ENCODE results near the gene SIRT6.

SIRT6 gene

DNA sequence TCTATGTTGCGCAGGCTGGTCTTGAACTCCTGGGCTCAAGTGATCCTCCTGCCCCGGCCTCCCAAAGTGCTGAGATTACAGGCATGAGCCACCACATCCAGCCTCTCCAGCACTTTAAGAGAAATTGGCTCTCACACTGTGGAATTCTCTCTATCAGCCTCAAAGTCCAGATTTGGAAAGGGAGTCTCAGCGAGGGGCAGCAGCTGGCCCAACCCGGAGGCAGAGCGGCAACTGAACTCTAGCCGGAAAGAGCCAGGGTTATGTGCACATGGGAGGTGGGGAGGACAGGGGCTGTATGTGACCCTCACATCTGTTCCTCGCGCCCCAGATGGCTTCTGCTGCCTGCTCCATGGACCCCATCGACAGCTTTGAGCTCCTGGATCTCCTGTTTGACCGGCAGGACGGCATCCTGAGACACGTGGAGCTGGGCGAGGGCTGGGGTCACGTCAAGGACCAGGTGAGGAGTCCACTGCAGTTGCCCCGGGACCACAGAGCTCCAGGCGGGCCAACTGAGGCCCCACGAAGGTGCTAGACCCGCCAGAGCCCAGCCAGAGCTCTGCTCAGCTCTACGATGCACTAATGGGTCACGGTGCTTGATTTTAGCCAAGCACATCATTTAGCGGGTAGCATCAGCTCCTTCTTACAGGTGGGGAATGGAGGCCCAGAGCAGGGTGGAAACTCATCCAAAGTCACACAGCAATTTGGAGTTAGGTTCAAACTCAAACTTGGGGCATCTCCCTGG, 27.6 kb downstream of the SIRT6 start:
- TF ChIP-seq CEBPB (IDR thresholded peaks at IDR 0.05): no peak

- TF ChIP-seq CREB1 (IDR thresholded peaks at IDR 0.05; ENCODE audit: low read depth) (no peak), ZBTB7A (IDR thresholded peaks at IDR 0.05; ENCODE audit: low read depth) (no peak), RAD21 (IDR thresholded peaks at IDR 0.05; ENCODE audit: low read depth) (no peak), TAF1 (IDR thresholded peaks at IDR 0.05; ENCODE audit: low read depth) (no peak), CEBPB (IDR thresholded peaks at IDR 0.05) (no peak), FOXM1 (IDR thresholded peaks at IDR 0.05; ENCODE audit: borderline replicate concordance, low read depth) (no peak), YY1 (IDR thresholded peaks at IDR 0.05; ENCODE audit: low read depth) (no peak), NFIC (IDR thresholded peaks at IDR 0.05) (no peak)
- TF ChIP-seq, protein P1, sequence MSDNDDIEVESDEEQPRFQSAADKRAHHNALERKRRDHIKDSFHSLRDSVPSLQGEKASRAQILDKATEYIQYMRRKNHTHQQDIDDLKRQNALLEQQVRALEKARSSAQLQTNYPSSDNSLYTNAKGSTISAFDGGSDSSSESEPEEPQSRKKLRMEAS (IDR thresholded peaks at IDR 0.05): no peak
Observed at GRCh38 chr19:4152241-4152998, 29.9 kb downstream of the SIRT6 start.

- TF ChIP-seq RAD21 (IDR thresholded peaks at IDR 0.05; ENCODE audit: low read depth) (no peak), ZBTB7A (IDR thresholded peaks at IDR 0.05; ENCODE audit: low read depth) (no peak), CREB1 (IDR thresholded peaks at IDR 0.05; ENCODE audit: low read depth) (no peak), TAF1 (IDR thresholded peaks at IDR 0.05; ENCODE audit: low read depth) (no peak), EGR1 (IDR thresholded peaks at IDR 0.05) (no peak), TEAD4 (IDR thresholded peaks at IDR 0.05) (no peak), REST (IDR thresholded peaks at IDR 0.05; ENCODE audit: low read depth) (no peak), CEBPB (IDR thresholded peaks at IDR 0.05) (no peak), TCF12 (IDR thresholded peaks at IDR 0.05; ENCODE audit: low read depth) (no peak), YY1 (IDR thresholded peaks at IDR 0.05; ENCODE audit: low read depth) (no peak), EP300 (IDR thresholded peaks at IDR 0.05; ENCODE audit: borderline replicate concordance) (no peak)
- TF ChIP-seq, protein P2, sequence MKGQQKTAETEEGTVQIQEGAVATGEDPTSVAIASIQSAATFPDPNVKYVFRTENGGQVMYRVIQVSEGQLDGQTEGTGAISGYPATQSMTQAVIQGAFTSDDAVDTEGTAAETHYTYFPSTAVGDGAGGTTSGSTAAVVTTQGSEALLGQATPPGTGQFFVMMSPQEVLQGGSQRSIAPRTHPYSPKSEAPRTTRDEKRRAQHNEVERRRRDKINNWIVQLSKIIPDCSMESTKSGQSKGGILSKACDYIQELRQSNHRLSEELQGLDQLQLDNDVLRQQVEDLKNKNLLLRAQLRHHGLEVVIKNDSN (IDR thresholded peaks at IDR 0.05): no peak
Observed at GRCh38 chr19:4151623-4152022, 30.7 kb downstream of the SIRT6 start.

- TF ChIP-seq TEAD4 (IDR thresholded peaks at IDR 0.05) (no peak), CREB1 (IDR thresholded peaks at IDR 0.05; ENCODE audit: low read depth) (no peak), TAF1 (IDR thresholded peaks at IDR 0.05; ENCODE audit: low read depth) (no peak), TCF12 (IDR thresholded peaks at IDR 0.05; ENCODE audit: low read depth) (no peak)
Observed at GRCh38 chr19:4149518-4150288, 32.7 kb downstream of the SIRT6 start.

GRCh38 chr19:4144666-4145249, 37.6 kb downstream of the SIRT6 start:
- TF ChIP-seq ZBTB7A (IDR thresholded peaks at IDR 0.05; ENCODE audit: low read depth) (no peak), CEBPB (IDR thresholded peaks at IDR 0.05) (no peak), RAD21 (IDR thresholded peaks at IDR 0.05; ENCODE audit: low read depth) (no peak), YY1 (IDR thresholded peaks at IDR 0.05; ENCODE audit: low read depth) (no peak), EP300 (IDR thresholded peaks at IDR 0.05; ENCODE audit: borderline replicate concordance) (no peak), NFIC (IDR thresholded peaks at IDR 0.05) (no peak)
- TF ChIP-seq, protein P2 (IDR thresholded peaks at IDR 0.05): no peak
- TF ChIP-seq, protein P1 (IDR thresholded peaks at IDR 0.05): no peak

DNA sequence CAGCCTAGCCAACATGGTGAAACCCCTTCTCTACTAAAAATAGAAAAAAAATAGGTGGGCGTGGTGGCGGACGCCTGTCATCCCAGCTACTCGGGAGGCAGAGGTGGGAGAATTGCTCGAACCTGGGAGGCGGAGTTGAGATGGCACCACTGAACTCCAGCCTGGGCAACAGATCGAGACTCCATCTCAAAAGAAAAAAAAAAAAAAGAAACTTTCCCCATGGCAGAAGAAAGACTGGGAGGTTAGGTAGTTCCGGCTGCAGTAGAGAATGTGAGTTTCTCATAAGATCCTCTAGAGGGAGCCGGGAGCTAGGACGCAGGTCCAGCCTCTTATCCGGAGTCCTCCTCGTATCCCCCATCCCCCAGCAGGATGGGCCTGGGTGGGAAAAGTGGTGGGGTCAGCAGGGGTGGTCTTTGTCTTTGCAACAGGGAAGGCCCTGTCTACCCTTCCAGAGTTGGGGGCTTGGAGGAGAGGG, 42.1 kb downstream of the SIRT6 start:
- TF ChIP-seq YY1 (IDR thresholded peaks at IDR 0.05; ENCODE audit: low read depth) (no peak), RAD21 (IDR thresholded peaks at IDR 0.05; ENCODE audit: low read depth) (peak; percentile 68), EP300 (IDR thresholded peaks at IDR 0.05; ENCODE audit: borderline replicate concordance) (no peak), ZBTB7A (IDR thresholded peaks at IDR 0.05; ENCODE audit: low read depth) (0 out of 2 replicates have a peak, but pooled peaks have one; percentile 32), TEAD4 (IDR thresholded peaks at IDR 0.05) (0 out of 2 replicates have a peak, but pooled peaks have one; percentile 18)

Data from Ishikawa (cell line).